Fibroblast of skin of abdomen (primary cell): ENCODE data around the gene TKTL1.

ENCODE experiments used
- DNase-seq: peaks from one replicate; pipeline ENCODE4 v3.0.0-alpha.2; 2013

The TKTL1 gene

DNA sequence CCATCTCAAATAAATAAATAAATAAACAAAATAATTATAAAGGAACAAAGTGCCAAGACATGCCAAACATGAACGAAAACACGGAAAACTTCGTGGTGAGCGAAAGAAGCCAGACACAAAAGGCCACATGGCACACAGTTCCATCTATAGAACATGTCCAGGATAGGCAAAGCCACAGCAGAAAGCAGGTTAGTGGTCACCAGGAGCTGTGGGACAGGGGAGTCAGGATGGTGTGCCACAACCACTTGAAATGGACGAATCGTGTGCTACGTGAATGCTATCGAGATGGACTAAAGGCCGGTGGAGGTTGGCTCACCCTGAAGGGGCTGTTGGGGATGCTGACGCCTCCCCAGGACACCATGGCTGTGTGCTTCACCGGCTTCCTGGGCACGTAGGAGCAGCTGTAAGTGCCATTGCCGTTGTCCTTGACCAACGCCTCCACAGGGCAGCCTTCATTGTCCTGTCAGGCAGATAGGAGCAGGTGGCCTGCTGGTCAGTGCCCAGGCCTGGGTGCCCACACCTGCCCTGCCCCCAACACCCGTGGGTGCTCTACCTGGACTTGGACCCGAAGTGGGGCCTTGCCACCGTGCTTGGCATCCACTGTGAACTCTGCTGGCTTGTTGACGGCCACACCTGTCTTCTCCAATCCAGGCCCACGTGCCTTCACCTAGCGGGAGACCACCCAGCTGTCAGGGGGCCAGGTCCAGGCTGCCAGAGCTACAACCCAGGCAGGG, 68.3 kb downstream of the TKTL1 start:
- no peak for DNase-seq

DNA sequence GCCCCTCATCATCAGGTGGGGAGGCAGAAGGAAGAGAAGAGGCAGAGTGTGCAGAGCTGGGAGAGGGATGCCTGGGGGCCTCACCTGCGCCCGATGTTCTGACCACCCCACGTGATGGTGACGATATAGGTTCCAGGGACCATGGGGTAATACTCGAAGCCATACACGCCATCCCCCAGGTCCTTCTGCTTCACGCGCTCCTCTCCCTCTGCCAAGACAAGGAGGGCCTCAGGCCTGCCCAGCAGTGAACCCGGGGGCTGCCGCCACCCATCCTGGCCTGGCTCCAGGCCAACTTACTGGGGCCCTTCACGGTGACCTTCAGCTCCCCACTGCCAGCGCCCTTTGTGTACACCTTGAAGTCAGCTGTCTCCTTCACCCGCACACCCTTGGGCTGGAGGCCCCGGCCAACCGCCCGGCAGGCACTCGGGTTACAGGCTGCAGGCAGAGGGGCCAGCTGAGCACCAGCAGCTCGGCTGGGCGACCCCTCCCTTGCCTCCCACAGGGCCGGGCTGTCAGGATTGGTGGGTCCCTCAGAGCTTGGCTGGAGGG, 69.5 kb downstream of the TKTL1 start:
- no peak for DNase-seq

DNA sequence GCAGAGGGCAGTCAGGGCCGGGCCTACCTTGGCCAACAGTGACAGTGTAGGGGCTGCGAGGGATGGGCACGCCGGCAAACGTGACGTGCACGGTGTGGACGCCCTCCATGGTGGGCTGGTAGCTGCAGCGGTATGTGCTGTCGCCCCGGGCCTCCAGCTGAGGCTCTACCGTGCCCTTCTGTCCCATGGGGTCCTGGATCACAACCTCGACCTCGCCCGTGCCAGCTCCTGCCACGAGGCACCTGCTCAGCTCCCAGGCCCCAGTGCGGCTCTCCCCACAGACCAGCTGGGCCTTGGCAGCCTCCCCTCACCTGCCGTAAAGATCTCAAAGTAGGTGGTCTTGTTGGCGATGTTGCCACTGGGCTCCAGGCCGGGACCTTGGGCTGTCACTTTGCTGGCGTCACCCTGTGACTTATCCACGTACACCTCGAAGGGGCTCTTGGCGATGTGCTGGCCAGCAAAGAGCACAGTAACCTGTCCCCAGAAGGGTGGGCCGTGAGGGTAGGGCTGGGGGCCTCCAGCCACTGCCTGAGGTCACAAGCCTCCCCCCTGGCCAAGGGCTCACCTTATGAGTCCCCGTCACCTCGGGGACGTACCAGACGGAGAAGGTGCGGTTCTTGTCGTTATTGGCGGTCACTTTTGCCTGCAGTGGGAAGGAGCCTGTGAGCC, 70.5 kb downstream of the TKTL1 start:
- no peak for DNase-seq

DNA sequence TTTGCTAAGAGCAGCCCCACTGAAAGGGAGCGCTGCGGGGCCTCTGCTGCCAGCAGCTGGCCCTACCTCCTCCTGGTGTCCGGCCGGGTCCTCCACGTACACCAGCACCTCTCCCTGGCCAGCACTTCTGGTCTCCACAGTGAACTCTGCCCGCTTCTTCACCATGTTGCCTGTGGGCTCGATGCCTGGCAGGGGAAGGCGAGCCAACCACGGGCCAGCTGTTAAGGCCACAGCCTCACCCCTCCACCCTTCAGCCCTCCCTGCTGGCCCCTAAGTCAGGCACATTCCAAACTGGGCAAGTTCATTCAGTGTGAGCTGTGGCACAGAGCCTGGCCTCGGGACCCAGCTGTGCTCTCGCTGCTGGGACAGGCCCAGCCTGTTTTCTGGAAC, 71.1 kb downstream of the TKTL1 start:
- no peak for DNase-seq

DNA sequence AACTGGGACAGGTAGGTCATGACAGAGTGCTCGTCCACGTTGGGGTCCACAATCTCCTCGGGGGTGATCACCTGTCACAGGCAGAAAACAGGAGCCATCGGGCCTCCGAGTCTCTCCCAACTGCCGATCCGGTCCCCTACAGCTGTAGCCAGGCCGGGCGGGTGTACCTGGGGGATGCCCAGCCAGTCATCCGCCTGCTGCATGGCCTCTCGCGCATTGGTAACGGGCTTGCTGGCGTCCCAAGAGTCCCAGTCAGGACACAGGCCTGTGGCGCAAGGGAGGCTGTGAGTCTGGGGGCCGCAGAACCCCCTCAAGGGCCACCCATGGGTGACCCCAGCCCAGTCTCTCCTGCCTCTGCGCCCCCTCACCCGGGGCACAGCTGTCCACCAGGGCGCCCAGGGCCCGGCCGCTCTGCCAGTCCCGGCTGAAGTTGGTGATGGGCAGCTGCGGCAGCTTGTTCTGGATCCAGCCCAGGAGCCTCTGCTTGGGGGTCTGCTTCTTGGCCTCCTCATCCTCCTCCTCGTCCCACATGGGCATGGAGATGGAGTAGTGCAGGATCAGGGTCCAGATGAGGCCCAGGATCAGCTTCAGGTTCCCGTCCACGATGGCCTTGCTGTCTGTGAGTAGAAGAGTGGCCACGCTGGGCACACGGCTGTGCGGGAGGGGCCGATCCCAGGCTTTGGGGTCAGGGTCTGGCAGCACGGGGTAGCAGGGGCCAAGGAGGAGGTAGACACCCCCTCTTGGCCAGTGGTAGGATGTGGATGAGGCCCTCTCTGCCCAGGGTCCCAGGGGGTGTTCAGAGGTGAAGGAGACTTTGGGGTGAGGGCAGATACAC, 72.1 kb downstream of the TKTL1 start:
- no peak for DNase-seq

DNA sequence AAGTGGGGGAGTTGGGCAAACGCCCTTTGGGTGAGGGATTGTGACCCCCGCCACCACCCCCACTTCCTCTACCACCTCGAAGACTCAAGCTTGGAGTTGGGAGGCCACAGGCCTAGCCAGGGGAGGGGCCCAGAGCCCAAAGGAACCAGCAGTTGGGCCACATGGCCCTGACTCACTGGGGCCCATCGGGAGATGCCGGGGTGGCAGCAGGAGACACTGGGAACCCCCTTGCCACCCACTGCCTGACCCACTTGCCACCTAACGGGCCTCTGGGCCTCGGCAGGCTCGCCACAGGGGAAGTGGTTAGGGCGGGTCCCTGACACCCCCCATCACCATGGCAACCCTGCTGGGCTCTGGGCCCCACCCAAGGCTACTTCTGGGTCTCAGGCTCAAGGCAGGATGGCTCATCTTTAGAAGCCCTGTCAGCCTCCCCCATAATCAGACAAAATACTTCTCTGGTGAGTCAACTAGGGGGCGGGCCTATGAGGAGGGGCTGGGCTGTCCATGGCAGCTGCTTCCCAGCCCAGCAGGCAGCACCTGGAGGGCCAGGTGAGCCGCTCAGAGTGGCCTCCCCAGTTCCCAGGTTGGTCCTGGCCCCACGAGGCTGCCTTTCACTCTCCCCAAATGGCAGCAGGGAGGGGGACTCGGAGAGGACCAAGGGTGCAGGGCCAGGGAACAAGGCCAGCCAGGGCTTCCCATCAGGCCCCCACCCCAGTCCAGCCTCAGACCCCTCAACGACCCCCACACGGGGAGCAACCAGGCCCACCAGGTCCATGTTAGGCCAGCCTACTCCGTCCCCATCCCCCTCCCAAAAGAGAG, 73.2 kb downstream of the TKTL1 start:
- DNase-seq, result peak; percentile 91

DNA sequence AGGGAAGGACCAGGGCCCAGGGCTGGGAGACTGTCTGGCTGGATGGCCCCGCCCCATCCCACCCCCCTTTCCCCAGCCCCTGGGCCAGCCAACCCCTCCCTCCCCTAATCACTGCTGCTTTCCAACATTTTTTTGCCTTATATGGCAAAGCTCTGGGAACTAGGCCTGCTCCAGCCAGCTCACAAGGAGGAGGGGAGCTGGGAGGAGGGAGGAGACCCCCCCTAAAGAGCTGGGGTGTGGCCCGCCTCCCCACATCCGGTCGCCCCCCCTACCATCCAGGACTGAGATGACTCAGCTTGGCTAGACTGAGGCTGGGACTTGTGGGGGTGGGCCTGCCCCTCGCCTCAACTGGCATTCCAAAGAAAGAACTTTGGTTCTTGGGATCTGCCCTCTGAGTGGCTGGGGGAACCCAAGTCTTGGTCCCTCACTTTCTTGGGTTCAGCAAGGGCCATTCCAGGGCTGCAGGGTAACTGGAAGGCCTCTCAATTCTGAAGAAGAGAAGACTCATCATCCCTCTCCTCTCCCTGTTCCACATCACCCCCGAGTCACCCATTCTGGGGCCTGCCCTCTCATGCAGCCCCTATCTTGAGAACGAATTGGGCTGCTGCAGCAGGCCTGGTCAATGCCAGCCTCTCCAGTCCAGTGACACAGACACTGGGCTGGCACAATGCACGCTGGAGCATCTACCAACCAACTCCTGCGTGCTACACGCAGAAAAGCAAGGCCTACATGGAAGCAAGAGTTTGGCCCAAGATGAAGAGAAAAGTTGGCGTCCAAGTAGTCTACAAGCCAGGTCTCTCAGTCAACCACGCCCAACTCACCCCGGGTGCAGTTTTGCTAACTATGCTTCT, 74.1 kb downstream of the TKTL1 start:
- DNase-seq, result peak; percentile 97

DNA sequence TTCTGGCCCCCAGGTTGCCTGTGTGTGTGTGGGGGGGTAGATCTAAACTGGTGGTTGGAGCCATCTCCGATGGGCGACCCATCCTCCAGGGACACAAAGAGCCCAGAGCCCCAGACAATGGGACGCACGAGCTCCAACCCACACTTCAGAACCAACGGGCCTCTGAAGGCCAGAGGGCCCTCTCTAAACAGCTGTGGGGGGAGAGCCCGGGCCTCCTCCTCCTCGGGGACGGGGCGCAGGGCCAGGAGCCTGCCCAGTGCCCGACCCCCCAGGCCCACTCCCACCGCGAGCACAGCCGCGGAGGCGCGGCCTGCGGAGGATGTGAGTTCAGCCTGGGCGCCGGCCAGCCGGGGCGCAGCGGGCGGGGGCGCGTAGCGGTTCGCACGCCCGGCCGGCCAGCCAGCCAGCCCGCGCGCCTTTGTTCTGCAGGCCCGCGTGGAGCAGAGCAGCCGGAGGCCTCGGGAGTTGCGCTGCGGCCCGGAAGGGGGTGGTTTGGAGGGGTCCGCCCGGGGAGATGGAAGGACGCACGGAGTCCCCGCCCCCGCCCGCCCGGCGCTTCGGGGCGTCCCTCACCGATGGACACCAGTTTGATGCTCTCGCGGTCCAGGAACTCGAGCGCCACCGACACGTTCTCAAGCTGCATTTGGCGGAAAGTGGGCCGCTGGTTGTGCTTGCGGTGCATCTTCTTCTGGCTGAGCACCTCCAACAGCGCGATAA, 74.9 kb downstream of the TKTL1 start:
- DNase-seq, result no peak

DNA sequence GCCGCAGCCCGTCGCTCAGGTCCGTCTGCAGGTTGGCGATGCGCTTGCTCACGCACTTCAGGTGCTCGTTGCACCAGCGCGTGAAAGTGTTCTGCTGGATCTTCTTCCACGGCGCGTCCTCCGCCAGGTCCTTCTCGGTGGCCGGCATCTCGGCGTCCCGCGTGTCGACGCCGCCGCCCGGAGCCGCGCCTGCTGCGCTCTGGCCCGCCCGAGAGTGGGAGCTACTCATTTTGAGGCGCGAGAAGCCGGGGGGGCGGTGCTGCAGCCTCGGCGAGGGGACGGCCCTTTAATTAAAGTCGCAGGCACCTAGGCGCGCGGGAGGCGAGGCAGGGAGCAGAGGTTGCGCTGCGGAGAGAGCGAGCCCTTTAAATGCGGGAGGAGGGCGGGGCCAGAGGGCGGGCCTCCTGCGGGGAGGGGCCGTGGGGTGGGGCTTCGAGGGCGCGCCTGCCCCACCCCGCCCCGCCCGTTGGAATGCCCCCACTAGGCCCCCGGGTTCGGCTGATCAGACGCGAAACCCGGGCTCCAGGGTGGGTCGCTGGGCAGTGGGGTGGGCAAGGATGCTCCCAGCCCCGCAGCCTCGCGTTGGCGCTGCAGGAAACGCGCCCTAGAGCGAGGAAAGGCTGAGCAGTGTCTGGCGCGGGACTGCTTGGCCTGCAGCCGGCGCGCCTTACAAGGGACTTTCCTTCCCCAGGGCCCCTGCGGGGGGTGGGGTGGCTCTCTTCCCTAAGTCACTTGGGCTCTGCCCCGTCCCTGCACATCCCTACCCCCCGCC, 75.6 kb downstream of the TKTL1 start:
- DNase-seq, result peak; percentile 95

DNA sequence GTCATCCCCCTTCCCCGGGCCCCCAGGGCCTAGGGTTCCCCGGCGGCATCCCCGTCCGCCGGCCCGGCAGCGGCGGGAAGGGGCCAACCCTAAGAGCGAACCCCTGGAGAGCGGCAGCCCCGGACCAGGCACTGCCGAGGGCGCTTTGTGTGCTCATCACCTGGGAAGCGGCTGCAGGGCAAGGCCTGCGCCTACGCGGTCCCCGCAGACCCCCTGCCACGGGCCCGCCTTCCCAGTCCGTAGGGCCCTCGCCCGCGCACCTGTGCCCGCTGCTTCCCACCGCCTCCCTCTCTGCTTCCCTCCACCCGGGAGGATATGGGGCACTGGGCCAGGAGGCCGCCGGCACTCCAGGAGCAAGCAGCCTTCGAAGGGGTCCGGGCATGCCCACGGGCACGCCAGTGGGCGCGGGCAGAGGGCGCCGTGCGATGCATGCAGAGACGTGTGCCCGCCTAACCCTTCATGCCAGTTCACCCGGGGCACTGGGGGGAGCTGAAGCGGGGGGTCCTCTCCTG, 76.2 kb downstream of the TKTL1 start:
- no peak for DNase-seq

DNA sequence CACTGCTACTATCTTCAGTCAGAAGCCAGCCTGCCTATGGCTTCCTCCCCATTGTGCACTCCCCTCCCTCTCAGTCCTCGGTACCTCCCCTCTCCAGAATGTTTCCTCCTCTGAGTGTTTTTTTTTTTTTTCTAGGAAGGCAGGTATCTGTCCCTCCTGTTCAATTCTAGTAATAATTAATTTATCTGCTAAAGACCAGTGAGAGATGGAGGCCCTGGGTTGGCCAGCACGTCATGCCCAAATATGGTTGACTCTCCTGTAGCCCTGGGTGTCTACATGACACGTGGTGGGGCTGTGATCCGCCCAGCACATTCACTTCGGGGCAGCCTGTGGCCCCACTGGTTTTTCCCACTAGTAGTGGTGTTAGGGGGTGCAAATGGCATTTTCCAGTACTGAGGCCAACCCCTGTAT, 77.0 kb downstream of the TKTL1 start:
- DNase-seq, result peak; percentile 74

DNA sequence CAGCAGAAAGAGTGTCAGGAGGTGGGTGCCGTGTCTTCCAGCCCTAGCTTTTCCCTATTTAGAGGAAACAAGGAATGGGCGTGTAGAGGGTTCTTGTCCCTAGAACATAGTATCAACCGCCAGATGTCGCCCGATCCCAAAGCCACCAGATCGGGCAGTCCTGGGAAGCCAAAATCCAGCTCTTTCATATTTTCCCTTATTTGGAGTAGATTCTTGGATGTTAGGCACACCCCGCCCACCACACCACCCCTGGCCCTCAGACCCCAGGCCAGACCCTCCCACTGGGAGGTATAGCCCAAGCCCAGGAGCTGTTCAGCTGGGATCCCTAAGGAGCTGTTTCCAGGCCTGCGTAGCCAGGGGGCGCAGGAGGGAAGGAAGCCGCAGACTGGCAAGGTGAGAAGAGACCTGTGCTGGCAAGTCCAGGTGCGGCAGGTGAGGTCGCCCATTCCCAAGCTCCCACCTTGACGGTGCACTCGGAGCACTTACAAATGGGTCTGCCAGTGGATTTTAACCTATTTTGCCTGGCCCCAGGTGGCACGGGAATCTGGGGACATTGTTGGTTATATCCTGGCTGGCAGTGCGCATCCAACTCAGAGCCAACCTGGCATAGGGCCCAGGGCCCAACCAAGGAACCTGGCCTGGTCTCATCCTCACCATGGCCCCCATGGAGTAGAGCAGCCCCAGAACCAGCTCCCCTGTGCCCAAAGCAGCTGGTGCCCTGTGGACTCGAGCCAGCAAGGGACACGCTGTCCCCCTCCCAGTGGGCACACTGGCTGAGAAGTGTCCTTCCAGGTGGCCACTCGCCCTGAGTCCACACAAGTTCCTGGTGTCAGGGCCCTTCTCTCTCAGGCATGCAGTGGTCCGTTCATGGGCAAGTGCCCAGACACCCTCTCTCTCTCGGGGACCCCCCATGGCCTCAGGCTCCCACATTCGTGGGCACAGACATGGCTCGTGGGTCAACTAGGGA, 78.0 kb downstream of the TKTL1 start:
- peak; percentile 91 for DNase-seq

DNA sequence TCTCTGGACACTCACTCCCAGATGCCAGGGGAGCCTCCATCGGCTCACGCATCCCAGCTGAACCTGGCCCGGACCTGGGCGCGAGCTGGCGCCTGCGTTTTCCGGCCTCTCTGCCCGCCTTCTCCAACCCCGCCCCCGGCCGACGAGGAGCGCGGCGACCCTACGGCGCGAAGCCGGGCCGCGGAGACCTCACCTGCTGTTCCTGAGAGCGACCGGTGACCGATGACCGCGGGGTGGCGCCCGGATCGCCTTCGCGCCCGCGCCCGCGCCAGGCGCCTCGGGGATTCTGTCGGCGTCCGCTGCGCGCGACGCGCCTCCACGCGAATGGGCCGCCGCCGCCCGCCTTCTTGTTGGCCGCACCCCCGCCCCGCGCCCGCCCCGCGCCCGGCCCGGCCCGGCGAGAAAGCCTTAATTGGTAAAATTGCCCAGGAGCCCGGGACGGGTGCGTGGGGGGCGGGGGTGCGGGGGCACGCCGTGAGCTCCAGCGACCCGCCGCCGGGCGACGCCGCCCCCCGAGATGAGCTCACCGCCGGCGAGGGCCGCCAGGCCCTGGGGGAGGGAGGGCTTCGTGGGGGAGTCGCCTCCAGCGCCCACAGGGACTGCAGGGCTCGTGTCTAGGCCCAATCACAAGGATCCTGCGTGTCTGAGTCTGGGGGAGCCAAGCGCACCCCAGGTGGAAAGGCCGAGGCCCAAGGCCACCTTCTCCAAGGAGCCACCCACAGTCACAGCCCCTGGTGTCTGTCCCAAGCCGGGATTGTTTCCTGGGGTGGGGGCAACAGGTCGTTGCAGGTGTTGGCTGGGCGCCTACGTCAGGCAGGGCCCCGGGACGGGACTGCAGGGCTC, 78.9 kb downstream of the TKTL1 start, which contains the start of gene FLNA:
FLNA (minus strand) TSS at position 322 of the 843 bp plus-strand sequence. CDS start 3,389 bp downstream, outside the sequence.
- peak; percentile 73 for DNase-seq

DNA sequence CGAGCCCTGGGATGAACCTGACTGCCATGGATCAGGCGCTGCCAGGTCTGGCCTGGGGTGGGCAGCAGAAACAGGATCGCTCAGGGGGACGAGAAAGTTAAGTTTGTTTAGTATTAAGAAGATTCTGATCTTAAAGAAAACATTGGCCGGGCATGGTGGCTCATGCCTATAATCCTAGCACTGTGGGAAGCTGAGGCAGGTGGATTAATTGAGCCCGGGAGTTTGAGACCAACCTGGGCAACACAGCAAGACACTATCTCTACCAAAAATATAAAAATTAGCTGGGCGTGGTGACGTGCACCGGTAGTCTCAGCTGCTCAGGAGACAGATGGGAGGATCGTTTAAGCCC, 79.5 kb downstream of the TKTL1 start:
- no peak for DNase-seq

DNA sequence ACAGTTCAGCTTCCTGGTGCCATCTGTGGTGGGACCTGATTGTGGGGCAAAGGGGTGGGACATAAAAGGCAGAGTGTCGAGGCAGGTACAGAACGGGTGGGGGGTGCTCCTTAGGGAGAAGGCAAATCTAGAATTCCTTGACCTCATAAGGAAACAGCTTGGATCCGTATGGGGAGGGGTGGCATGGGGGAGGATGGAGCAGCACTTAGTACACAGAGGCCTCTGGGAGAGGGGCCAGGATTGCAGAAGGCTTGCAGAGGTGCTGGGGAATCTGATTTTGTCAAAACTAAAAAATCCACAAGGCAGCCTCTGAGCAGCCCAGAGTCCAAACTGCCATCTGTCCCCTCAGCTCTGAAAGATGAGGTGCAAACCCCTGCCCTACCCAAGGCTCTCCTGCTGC, 81.2 kb downstream of the TKTL1 start:
- DNase-seq, result peak; percentile 56

DNA sequence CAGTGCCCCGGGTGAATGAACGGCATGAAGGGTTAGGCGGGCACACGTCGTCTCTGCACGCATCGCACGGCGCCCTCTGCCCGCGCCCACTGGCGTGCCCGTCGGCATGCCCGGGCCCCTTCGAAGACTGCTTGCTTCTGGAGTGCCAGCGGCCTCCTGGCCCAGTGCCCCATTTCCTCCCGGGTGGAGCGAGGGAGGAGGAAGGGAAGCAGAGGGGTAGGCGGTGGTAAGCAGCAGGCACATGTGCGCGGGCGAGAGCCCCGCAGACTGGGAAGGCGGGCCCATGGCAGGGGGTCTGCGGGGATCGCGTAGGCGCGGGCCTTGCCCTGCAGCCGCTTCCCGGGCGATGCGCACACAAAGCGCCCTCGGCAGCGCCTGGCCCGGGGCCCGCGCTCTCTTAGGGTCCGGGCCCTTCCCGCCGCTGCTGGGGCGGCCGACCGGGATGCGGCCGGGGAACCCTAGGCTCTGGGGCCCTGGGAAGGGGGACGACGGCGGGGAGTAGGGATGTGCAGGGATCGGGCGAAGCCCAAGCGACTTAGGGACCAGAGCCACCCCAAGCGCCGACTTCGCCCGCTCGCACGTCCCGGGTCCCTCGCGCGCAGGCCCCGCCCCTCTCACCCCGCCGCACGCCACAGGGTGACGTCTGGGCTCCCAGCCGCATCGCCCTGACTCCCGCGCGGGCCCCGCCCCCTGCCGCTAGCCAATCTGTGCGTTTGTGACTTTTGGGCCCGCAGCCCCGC, 82.6 kb downstream of the TKTL1 start:
- DNase-seq, result peak; percentile 48
